Measurements from ENCODE around the gene GMPPA. TPM values are rescaled to one million over a fixed set of nuclear protein-coding genes. Genes with fewer than 3 reads are reported as not detected.

The GMPPA gene
- total and polyA plus RNA-seq, 7 donors: 14.4 to 33.8 (median 20.0) TPM

- Histone ChIP-seq H3K27ac (no peak overlapping the region), H3K36me3 (ENCODE audit: insufficient read depth in 1 of 2, low read depth in 1 of 2) (peaks cover 0 to 98% of the 10 kb centered on the region in 2 donors), H3K27me3 (ENCODE audit: insufficient read depth in 3 of 3, low read length in 2 of 3) (no peaks in the 10 kb centered on the region), H3K9me3 (no peaks in the 10 kb centered on the region), H3K4me3 (no peak overlapping the region), H3K4me1 (no peaks in the 10 kb centered on the region)
- TF ChIP-seq CTCF (IDR thresholded peaks at IDR 0.05): no peak
- intact Hi-C loops (cut with DNase I): loop anchor here in 1 of 2 donors (5.0 kb wide), 1 partner anchor 55 kb away; no protein-coding TSS in a partner anchor
- ATAC-seq (no peak), DNase-seq (no peak)
- WGBS, 3 donors: 76% methylated on average over 2 of the region's 2 CpGs
These were observed 31.0 kb upstream of the GMPPA start for GRCh38 chr2:219467736-219468075.

GRCh38 chr2:219468410-219469185, 30.1 kb upstream of the GMPPA start:
- WGBS, 3 donors: 89 to 91% (median 90%) methylated on average over 23 of the region's 23 CpGs
- DNase-seq (no peak), ATAC-seq (peak in 1 of 4 donors; percentile 1)
- H3K27me3 ChIP-seq (ENCODE audit: insufficient read depth in 3 of 3, low read length in 2 of 3): no peaks in the 10 kb centered on the region
- intact Hi-C loops (cut with DNase I): loop anchor here in 1 of 2 donors (5.0 kb wide), 1 partner anchor 54 kb away; no protein-coding TSS in a partner anchor
- peak overlapping the region; percentile 5 for H3K27ac ChIP-seq
- H3K9me3 ChIP-seq: no peaks in the 10 kb centered on the region
- no peak overlapping the region for H3K4me3 ChIP-seq
- peaks cover 0 to 98% of the 10 kb centered on the region in 2 donors for H3K36me3 ChIP-seq (ENCODE audit: insufficient read depth in 1 of 2, low read depth in 1 of 2)
- no peak for TF ChIP-seq CTCF (IDR thresholded peaks at IDR 0.05)
- H3K4me1 ChIP-seq: no peaks in the 10 kb centered on the region

- peaks cover 0 to 98% of the 10 kb centered on the region in 2 donors for H3K36me3 ChIP-seq (ENCODE audit: insufficient read depth in 1 of 2, low read depth in 1 of 2)
- intact Hi-C loops (cut with DNase I): loop anchor here in 1 of 2 donors (5.0 kb wide), 1 partner anchor 53 kb away; no protein-coding TSS in a partner anchor
These were observed 29.4 kb upstream of the GMPPA start for GRCh38 chr2:219469186-219469724.

GRCh38 chr2:219470429-219470828, 28.3 kb upstream of the GMPPA start:
- 74 to 84% (median 79%) methylated on average over 4 of the region's 4 CpGs for WGBS, 3 donors
- ATAC-seq (no peak), DNase-seq (no peak)
- intact Hi-C loops (cut with DNase I): no loop called here
- no peak for TF ChIP-seq CTCF (IDR thresholded peaks at IDR 0.05)
- Histone ChIP-seq H3K4me1 (no peaks in the 10 kb centered on the region), H3K27ac (no peak overlapping the region), H3K4me3 (no peak overlapping the region), H3K27me3 (ENCODE audit: insufficient read depth in 3 of 3, low read length in 2 of 3) (no peaks in the 10 kb centered on the region), H3K36me3 (ENCODE audit: insufficient read depth in 1 of 2, low read depth in 1 of 2) (peaks cover 0 to 98% of the 10 kb centered on the region in 2 donors), H3K9me3 (no peaks in the 10 kb centered on the region)

More at GRCh38 chr2:219469186-219469724, 29.4 kb upstream of the GMPPA start:
- DNase-seq (no peak), ATAC-seq (peak; percentile 30 to 65 (median 48))
- Histone ChIP-seq H3K9me3 (no peaks in the 10 kb centered on the region), H3K27me3 (ENCODE audit: insufficient read depth in 3 of 3, low read length in 2 of 3) (no peaks in the 10 kb centered on the region), H3K27ac (peak overlapping the region; percentile 5), H3K4me3 (no peak overlapping the region), H3K4me1 (no peaks in the 10 kb centered on the region)
- WGBS, 3 donors: 83 to 85% (median 84%) methylated on average over 15 to 16 of the region's 16 CpGs
- no peak for TF ChIP-seq CTCF (IDR thresholded peaks at IDR 0.05)

Data from psoas muscle (tissue), 8 donors.